ENCODE results near the gene VPS41.
"Not testable (repeated sequence)": the region's sequence is repeated elsewhere in the genome, so short reads cannot be mapped to it uniquely, and the experiment has no call there.

VPS41 gene

GRCh38 chr7:38908759-38909335, at the start of gene VPS41:
TSS of gene VPS41 (minus strand) at chr7:38909191. CDS start at chr7:38909174, 17 bp downstream.
- peak; percentile 88 for DNase-seq

DNA sequence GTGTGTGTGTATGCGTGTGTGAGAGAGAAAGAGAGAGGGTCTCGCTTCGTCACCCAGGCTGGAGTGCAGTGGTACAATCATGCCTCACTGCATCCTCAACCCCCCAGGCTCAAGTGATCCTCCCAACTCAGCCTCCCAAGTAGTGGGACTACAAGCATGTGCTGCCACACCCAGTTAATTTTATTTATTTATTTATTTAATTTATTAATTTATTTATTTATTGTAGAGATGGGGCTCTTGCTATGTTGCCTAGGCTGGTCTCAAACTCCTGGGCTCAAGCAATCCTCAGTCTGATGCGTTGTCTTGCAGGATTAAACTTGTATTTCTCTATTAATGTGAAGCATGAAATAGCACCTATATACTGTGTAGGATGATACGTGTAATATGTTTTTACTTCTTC, 46.9 kb upstream of the VPS41 start:
- no peak for DNase-seq

DNA sequence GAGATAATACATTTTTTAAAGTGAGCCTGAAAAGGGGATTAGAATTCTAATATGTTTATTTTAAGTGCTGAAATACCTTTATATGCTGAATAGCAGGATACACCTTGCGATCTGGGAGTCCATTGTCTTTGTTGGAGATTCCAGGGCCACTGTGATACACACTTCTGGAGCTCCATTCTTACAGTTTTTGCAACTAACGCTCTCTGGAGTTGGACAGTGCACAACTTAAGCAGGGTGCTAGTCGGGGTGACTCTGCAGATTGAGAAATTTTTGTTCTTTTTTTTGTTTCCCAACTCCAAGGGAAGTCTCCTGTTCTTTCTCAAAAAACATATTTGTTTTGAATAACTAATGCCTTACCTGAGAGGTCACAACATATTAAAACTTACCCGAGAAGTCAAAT, 45.0 kb upstream of the VPS41 start:
- DNase-seq = no peak

DNA sequence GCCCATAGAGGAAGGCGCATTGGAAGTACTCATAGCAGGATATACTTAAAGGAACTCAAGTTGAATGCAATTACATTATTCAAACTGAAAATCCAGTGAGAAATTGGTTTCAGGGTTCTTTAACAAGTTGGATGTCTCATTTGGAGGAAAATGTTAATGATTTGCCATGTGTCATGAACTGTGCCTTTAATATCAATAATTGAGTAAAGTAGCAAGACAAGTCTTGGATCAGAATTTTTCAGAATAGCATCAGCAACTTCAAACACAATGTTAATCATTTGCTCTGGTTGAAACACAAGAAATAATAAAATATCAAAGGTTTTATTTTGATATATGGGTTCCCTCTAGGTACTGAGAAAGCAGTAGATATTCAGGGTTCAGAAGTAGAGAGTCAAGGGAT, 44.2 kb upstream of the VPS41 start:
- no peak for DNase-seq

DNA sequence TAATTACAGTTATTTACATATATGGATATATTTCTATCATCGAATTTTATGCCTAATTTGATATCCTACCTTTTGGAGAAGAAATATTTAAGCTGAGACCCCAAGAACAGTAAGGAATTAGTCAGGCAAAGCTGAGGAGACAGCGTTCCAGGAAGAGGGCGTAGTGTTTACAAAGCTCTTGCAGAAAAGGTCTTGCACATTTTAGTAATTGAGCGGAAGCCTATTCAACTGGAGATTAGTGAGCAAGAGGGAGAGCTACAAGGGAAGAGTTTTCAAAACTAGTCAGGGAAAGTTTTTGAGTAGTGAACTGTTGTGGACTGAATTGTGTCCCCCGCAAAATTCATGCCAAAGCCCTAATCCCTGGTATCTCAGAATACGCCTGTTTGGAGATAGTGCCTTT, 42.2 kb upstream of the VPS41 start:
- no peak for DNase-seq

- no peak for DNase-seq
Observed at GRCh38 chr7:38950309-38950708, 41.3 kb upstream of the VPS41 start.

GRCh38 chr7:38947541-38947940, 38.5 kb upstream of the VPS41 start:
- DNase-seq = not testable (repeated sequence)

DNA sequence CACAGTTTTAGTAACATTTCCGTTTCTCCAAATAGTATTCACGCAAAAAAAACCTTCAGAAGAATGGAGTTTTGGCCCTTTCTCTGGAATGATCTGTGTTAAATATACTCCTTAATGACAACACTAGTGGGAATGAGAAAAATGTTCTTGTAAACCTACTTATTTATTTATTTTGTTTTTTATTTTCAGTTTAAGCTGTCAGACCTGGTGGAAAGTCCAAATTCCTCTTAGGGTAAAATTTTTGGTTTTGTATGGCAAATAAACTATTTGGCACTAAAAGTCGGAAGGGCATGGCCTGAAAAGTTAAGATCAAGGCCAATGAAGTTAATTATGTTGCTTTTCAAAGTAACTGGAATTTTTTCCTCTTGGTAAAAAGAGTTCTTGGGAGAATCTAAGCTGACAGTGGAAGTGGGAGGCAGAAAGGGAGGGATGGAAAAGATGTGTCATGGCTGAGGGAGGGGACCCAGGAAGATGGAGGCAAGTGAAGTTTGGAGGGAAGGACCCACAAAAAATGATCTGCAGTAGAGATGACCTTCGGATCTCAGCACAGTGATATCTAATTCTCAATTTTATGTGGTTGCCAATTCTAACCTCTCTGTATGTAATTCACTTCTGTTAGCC, 33.5 kb upstream of the VPS41 start:
- no peak for DNase-seq

DNA sequence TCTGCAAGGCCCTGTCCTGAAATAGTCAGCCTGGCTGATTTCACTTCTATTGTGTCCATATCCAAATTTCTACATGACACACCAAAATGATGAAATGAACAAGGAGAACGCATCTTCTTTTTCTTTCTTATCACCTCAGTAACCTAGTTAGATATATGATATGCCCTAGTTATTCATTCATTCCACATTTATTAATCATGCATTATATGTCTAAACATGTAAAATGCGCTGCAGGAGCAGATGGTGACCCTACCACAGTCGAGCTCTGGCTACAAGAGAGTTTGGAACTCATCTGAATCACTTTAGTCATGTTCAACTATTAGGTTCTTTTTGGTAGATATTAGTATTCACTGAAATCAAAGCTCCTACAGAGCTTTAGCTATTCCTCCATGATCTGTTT, 31.8 kb upstream of the VPS41 start:
- no peak for DNase-seq

DNA sequence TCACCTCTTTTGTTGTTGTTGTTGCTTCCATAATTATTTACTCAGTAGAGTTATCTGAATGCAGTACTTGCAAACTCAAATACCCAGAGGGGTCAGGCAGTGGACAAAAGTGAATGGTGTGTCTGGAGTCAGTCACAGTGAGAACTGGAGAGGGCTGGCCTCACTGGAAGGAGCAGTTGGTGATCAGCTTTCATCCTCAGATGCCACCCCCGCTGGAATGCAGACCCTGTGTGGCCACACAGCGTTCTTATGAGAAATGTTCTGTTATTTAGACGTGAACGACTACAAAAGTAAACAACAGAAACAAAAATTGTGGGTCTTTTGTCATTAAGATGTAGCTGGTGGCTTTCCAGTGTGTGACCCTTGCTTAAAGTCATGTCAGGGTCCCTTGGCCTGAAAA, 29.6 kb upstream of the VPS41 start:
- no peak for DNase-seq

DNA sequence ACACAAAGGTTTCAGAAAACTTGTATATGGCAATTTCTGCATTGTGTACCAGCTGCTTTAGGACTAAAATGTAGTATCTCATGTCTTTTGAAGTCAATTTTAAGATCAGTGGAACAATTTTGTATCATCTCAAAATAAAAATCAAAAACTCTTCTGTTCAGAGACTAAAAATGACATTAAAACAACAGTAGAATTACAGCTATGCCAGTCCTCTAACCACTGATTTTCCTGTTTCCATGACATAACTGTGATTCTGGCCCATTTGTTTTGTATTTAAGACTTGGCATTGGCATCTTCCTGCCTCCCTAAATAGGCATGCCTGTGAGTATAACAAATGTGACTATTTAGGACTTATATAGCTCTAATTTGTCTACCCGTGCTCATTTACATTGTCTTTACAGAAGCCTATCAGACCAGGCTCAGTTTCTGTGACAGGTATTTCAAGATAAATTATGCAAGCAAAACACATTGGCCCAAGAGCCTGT, 29.1 kb upstream of the VPS41 start:
- no peak for DNase-seq

DNA sequence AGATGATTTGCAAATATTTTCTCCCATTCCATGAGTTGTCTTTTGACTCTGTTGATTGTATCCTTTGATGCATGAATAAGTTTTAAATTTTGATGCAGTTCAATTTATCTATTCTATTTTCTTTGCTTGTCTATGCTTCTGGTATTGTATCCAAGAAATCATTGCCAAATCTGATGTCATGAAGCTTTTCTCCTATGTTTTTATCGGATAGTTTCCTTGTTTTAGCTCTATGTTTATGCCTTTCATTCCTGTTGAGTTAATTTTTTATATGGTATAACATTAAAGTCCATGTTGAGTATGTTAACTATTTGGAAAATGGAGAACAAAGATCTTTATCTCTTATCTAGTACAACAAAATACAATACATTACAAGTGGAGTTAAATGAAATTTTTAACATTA, 27.6 kb upstream of the VPS41 start:
- no peak for DNase-seq

- DNase-seq = no peak
Observed at GRCh38 chr7:38934536-38934935, 25.5 kb upstream of the VPS41 start.

DNA sequence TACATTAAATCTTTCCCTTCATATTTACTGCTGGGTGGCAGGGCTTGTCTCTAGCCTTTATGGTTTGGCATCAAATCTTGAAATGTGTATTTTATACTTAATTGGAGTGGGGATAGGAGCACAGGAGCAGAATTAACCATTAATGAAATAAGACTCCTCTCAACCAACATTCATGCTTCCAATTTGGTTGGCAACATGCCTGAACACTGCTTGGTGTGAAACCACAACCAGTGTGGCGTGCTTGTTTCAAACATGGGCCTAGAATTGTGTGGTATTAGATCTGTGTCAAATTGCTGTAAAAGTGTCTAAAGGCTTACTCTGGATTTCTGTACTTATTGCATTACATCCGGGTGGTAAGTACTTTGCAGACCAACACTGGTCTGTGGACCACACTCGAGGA, 25.1 kb upstream of the VPS41 start:
- DNase-seq = no peak

DNA sequence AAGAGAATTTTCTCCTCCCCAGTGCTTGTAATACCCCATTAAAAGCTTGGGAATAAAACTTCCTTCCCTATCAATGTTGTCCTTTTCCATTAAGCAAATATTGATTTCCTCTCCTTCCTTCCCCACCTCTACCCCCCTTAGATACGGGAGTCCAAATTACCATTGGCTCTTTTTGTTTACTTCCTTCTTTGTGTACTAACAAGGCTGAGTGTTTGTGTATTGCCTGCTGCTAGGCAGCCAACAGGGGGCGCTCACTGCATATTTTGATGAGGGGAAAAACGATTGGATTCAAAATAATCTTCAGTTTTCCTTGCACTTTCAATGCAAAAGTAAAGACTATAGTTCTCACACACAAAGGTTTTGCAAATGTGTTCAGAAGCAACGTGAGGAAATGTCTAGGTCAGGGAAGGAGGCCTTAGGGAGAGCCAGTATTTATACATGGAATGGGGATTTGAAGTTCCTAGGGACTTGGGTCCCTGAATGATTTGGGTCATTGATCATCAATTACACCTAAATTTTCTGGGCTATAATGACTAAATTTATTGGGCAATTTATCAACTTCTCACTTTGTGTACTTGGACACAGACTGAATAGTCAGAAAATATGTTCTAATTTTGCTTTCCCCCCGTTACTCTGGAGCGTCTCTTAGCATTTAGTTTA, 23.6 kb upstream of the VPS41 start:
- DNase-seq = peak; percentile 32

DNA sequence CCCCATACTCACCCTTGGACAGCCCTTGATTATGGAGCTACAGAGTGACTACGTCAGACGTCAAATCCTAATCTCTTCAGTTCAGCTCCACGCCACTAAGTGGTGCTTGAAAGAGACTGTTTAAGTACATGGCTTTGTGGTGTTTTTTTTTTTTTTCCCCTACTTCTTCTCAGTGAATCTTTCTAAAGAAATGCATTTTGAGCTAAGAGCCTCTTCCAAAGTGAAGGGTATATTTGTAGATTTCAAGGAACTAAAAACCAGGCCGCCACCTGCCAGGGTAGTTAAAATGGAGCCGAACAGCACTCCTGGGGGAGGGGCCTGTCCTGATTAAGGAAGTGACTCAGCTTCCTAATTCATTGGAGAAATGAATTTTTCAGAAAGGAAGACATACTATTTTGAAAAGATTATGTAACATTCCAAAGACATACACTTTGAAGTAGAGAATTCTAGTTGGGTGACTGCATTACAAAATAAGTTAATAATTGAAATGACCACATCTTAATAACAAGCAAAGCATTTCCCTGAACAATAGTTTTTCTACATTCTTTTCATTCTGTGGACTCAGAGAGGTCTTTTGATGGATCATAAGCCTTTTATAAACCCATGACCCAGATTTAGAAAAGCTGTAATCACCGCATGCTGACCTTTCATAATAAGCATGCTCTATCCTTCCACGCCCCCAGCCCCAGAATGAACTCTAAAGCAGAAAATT, 20.6 kb upstream of the VPS41 start:
- no peak for DNase-seq

GRCh38 chr7:38928506-38928905, 19.5 kb upstream of the VPS41 start:
- no peak for DNase-seq

DNA sequence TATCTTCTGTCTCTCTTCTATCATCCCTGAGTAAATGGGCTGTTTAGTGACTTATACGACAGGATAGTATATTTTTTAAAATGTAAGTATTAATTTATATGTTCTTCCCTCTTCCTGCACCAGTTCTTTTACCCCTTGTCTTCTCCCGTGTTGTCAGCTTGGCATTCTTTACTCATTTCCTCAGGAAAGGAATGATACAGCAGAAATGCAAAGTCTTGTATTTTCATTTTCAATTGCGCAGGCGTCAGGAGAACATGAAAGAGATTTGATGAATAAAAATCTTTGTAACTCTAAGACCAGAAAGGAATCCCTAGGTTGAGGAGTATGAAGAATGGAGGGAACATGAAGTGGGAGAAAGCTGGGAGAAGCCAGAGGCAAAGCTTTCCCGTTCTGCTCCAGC, 18.8 kb upstream of the VPS41 start:
- no peak for DNase-seq

- DNase-seq = no peak
Observed at GRCh38 chr7:38920731-38921130, 11.7 kb upstream of the VPS41 start.

- no peak for DNase-seq
Observed at GRCh38 chr7:38916396-38916795, 7.4 kb upstream of the VPS41 start.

DNA sequence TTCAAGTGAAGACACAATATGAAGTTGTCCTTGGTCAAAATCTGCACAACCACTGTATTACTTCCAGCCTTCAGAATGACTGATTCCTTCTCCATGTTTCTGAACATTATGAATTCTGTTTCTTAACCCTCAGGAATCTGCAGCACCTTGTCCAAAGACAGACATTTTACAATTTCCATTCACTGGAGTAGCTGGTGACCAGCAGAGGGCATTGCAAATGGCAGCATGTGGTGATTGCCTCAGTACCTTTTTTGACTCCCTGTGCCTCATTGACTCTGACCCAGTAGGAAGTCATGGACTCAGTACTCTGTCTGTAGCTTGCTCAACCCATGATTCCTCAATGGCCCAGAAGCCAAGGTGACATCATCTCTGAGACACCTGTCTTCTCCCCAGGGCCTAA, 879 bp upstream of the VPS41 start:
- DNase-seq = no peak

- no peak for DNase-seq
Observed at GRCh38 chr7:38907766-38908165, 1.2 kb downstream of the VPS41 start.

DNA sequence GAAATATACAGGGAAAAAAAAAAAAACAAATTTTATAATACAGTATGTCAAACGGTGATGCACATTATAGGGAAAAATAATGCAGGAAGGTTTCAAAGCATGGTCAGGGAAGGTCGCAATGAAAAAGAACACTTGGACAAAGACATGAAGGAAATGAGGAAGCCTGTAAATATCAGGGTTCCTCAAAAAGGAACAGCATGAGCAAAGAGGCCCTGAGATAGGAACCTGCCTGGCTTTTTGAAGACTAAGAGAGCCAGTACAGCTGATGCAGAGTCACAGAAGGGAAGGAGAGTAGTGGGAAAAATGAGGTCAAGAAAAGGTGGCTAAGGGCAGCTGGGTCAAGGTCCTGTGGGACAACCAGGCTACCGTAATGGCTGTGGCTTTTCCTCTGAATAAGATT, 1.9 kb downstream of the VPS41 start:
- no peak for DNase-seq
